Tibial artery (tissue), 4 donors: Measurements from ENCODE around the gene CCDC117.

Experiments
- DNase-seq, 2 donors: peaks; one replicate each; pipeline ENCODE4 v3.0.0-alpha.2; 2019
- H3K27ac ChIP-seq, 2 donors: fragments of 200-600 bp; sonication (generic) in 1 of 2; 1 replicate in 1 of 2; 2 replicates in 1 of 2; pipeline ENCODE4 v1.5.1; 2018 to 2019; ENCODE audit warnings: mild to moderate bottlenecking in 1 of 2
- H3K27me3 ChIP-seq, 2 donors: fragments of 200-600 bp; sonication (generic) in 1 of 2; one replicate each; pipeline versions ENCODE4 v1.5.1 to v1.6.0; 2016 to 2019
- H3K36me3 ChIP-seq, 3 donors: fragments of 200-600 bp; sonication (generic) in 2 of 3; one replicate each; pipeline ENCODE4 v1.5.1; 2016 to 2019; ENCODE audit warnings: mild to moderate bottlenecking in 2 of 3
- H3K4me1 ChIP-seq, 4 donors: fragments of 200-600 bp; sonication (generic) in 2 of 4; 1 replicate in 3 of 4; 2 replicates in 1 of 4; pipeline ENCODE4 v1.5.1; 2016 to 2019
- H3K4me3 ChIP-seq, 2 donors: fragments of 200-600 bp; sonication (generic) in 1 of 2; 1 replicate in 1 of 2; 2 replicates in 1 of 2; pipeline ENCODE4 v1.5.1; 2018 to 2019; ENCODE audit warnings: mild to moderate bottlenecking in 2 of 2
- H3K9me3 ChIP-seq, 3 donors: fragments of 200-600 bp; sonication (generic) in 1 of 3; one replicate each; pipeline ENCODE4 v1.5.1; 2016 to 2019
- intact Hi-C: fragments of 100-400 bp; cut with DNase I; formaldehyde crosslinking; loops from one replicate; pipeline ENCODE4 v1.15.0; 2023; ENCODE audit warnings: low total_unique reads
- TF ChIP-seq, protein P1 (sequence below), 2 experiments: fragments of 200-600 bp in 1 of 2; fragments of 450-650 bp in 1 of 2; IDR thresholded peaks; one replicate each; pipeline ENCODE4 v1.5.1; 2017 to 2019; ENCODE audit warnings: antibody characterized with exemption in 2 of 2, mild to moderate bottlenecking in 1 of 2, moderate library complexity in 1 of 2

CCDC117 gene

DNA sequence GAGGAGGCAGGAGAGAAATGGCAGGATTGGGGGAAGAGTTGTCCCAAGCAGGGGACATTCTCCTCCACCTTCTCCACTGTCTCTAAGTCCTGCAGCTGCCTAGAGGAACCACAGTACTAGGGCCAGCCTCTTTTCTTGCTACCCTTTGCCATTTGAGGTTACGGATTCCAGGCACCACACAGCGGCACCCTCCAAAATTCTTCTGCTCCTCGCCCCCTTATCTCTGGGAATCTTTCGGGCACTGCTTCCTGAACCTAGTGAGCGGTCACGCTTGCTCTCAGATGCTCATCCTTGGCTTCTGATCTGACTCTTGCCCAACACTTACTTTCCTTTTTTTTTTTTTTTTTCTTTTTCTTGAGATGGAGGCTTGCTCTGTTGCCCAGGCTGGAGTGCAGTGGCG, 54.4 kb downstream of the CCDC117 start:
- TF ChIP-seq, protein P1, sequence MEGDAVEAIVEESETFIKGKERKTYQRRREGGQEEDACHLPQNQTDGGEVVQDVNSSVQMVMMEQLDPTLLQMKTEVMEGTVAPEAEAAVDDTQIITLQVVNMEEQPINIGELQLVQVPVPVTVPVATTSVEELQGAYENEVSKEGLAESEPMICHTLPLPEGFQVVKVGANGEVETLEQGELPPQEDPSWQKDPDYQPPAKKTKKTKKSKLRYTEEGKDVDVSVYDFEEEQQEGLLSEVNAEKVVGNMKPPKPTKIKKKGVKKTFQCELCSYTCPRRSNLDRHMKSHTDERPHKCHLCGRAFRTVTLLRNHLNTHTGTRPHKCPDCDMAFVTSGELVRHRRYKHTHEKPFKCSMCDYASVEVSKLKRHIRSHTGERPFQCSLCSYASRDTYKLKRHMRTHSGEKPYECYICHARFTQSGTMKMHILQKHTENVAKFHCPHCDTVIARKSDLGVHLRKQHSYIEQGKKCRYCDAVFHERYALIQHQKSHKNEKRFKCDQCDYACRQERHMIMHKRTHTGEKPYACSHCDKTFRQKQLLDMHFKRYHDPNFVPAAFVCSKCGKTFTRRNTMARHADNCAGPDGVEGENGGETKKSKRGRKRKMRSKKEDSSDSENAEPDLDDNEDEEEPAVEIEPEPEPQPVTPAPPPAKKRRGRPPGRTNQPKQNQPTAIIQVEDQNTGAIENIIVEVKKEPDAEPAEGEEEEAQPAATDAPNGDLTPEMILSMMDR (IDR thresholded peaks at IDR 0.05): no peak
- no peak overlapping the region for H3K4me3 ChIP-seq
- DNase-seq: no peak
- peaks cover 0 to 14% (median 3%) of the 10 kb centered on the region in 4 donors for H3K4me1 ChIP-seq
- intact Hi-C loops: no loop called here
- H3K36me3 ChIP-seq: peaks cover 0 to 7% (median 0%) of the 10 kb centered on the region in 3 donors
- no peak overlapping the region for H3K27ac ChIP-seq
- H3K27me3 ChIP-seq: no peaks in the 10 kb centered on the region
- H3K9me3 ChIP-seq: no peaks in the 10 kb centered on the region

DNA sequence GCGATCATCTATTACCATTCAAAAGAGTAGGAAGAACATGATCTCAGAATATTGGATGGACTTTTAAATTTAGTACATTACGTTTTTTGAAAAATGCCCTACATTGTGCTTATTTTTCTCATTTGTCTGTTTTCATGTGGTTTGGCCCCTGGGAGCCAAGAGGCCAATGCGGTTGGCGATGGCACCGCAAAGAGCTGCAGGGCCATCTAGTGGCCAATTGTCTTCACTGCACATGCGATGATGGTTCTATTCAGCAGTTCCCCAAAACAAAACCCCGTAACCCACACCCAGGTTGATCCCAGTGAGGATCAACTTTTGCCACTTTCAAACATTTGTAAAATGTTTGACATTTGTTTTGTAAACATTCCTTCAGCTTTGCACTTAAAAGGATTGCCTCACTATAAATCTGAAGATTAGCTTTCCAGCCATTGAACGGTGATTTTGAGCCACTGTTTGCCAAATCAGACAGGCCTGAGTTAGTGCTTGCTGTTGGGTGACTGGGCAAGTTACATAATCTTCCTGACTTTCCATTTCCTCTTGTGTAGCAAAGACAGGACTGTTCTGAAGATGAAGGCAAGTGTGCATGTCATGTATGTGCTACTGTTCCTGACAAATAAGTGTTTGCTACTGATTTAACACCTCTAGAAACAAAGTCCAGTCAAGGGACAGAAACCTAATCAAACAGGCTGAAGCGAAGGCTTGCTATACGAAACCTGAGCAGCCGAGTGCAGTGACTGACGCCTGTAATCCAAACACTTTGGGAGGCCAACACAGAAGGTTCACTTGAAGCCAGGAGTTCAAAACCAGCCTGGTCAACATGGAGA, 57.1 kb downstream of the CCDC117 start:
- Histone ChIP-seq H3K4me1 (peaks cover 0 to 8% (median 3%) of the 10 kb centered on the region in 4 donors), H3K4me3 (no peak overlapping the region), H3K9me3 (no peaks in the 10 kb centered on the region), H3K27me3 (no peaks in the 10 kb centered on the region), H3K36me3 (no peaks in the 10 kb centered on the region), H3K27ac (no peak overlapping the region)
- intact Hi-C loops: loop anchor here (2.0 to 10.0 kb wide), 2 partner anchors 229 to 775 kb away; no protein-coding TSS in a partner anchor
- peak; percentile 80 to 81 for DNase-seq
- TF ChIP-seq, protein P1 (IDR thresholded peaks at IDR 0.05): peak; percentile 97 to 98

DNA sequence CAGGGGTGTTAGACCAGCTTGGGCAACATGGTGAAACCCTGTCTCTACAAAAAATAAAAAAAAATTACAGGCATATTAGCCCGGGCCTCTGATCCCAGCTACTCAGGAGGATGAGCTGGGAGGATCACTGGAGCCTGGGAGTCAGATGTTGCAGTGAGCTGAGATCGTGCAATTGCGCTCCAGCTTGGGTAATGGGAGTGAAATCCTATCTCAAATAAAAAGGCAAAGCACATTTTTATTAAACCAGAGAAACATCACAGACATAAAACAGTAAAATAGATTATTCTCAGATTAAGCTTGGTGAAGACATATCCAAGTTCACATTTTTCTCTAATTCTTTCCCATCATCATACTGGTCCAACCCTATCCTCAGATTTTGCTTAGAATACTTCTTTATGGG, 57.9 kb downstream of the CCDC117 start:
- no peaks in the 10 kb centered on the region for H3K36me3 ChIP-seq
- no peak overlapping the region for H3K4me3 ChIP-seq
- H3K4me1 ChIP-seq: peaks cover 0 to 8% (median 3%) of the 10 kb centered on the region in 4 donors
- H3K27ac ChIP-seq: no peak overlapping the region
- intact Hi-C loops: loop anchor here (2.0 to 10.0 kb wide), 2 partner anchors 230 to 776 kb away; no protein-coding TSS in a partner anchor
- TF ChIP-seq, protein P1 (IDR thresholded peaks at IDR 0.05): no peak
- DNase-seq: no peak
- no peaks in the 10 kb centered on the region for H3K9me3 ChIP-seq
- H3K27me3 ChIP-seq: no peaks in the 10 kb centered on the region

DNA sequence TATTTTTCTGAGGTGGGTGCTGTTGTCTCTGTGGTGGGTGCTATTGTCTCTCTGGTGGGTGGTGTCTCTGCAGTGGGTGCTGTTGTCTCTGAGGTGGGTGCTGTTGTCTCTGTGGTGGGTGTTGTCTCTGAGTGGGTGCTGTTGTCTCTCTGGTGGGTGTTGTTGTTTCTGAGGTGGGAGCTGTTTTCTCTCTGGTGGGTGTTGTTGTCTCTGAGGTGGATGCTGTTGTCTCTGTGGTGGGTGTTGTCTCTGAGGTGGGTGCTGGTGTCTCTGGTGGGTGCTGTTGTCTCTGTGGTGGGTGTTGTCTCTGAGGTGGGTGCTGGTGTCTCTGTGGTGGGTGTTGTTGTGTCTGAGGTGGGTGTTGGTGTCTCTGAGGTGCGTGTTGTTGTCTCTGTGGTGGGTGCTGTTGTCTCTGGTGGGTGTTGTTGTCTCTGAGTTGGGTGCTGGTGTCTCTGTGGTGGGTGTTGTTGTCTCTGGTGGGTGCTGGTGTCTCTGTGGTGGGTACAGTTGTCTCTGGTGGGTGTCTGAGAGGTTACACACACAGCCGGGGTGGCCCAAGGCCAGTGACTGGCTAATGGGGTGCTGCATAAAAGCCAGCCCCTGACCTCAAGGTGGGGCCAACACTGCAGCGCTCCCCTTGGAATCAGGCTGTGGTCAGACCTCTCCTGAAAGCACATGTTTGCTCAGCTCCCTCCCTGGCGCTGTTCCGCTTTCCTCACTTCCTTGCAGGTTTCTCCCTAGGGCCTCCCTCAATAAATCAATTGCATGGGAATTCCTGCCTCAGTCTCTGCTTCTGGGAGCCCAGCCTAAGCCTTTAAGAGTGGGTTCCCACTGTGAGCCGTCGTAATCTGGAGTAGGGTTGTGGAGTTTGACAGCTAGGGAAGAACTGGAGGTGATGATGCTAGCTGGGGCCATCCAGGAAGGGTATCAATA, 58.9 kb downstream of the CCDC117 start:
- Histone ChIP-seq H3K4me3 (no peak overlapping the region), H3K4me1 (peaks cover 0 to 8% (median 3%) of the 10 kb centered on the region in 4 donors), H3K27me3 (no peaks in the 10 kb centered on the region), H3K36me3 (no peaks in the 10 kb centered on the region), H3K27ac (no peak overlapping the region), H3K9me3 (no peaks in the 10 kb centered on the region)
- no peak for DNase-seq
- intact Hi-C loops: loop anchor here (2.0 to 10.0 kb wide), 2 partner anchors 231 to 777 kb away; no protein-coding TSS in a partner anchor
- TF ChIP-seq, protein P1 (IDR thresholded peaks at IDR 0.05): no peak

DNA sequence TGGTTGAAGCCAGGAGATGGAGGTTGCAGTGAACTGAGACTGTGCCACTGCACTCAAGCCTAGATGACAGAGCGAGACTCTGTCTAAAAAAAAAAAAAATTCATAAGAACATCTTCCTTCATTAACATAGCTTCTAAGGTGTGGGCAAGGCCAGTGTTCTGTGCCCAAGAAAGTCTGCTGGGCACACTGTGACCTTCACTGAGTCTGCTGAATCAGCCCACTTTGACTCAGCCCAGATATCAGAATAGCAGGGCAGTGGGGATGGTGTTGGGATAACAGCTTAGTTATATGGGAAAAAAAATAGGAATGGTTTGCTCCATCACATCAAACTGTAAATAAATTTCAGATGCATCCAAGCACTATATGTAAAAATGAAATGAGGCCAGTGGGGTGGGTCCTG, 60.2 kb downstream of the CCDC117 start:
- H3K9me3 ChIP-seq: no peaks in the 10 kb centered on the region
- H3K36me3 ChIP-seq: no peaks in the 10 kb centered on the region
- no peak for DNase-seq
- intact Hi-C loops: loop anchor here (10.0 kb wide), 1 partner anchor 778 kb away; no protein-coding TSS in a partner anchor
- no peak overlapping the region for H3K4me3 ChIP-seq
- H3K27me3 ChIP-seq: no peaks in the 10 kb centered on the region
- H3K4me1 ChIP-seq: peaks cover 0 to 8% (median 3%) of the 10 kb centered on the region in 4 donors
- no peak overlapping the region for H3K27ac ChIP-seq
- TF ChIP-seq, protein P1 (IDR thresholded peaks at IDR 0.05): no peak
